Neural progenitor cell (in vitro differentiated cells): ENCODE measurements around the gene OR4D11. TPM values are rescaled to one million over a fixed set of nuclear protein-coding genes. Genes with fewer than 3 reads are reported as not detected.
A peak's percentile ranks its signal among the peaks of the same experiment; 100 is the strongest.

ENCODE experiments used
- DNase-seq: peaks from one replicate; pipeline ENCODE4 v3.0.0-alpha.2; 2016; ENCODE audit warnings: low spot score
- H2AFZ ChIP-seq: fragments of 200-600 bp; sonication (generic); replicated peaks from 2 replicates; pipeline ENCODE4 v1.6.1; 2016; ENCODE audit warnings: antibody characterized with exemption
- H3F3A ChIP-seq: fragments of 200-600 bp; sonication (generic); 2 replicates; pipeline ENCODE4 v1.6.1; 2016; ENCODE audit warnings: antibody characterized with exemption, low read depth
- H3K27ac ChIP-seq: fragments of 200-600 bp; sonication (generic); 2 replicates; pipeline ENCODE4 v1.5.1; 2016; ENCODE audit warnings: mild to moderate bottlenecking
- H3K27me3 ChIP-seq: fragments of 200-600 bp; sonication (generic); 2 replicates; pipeline ENCODE4 v1.6.1; 2016; ENCODE audit warnings: mild to moderate bottlenecking, moderate library complexity
- H3K36me3 ChIP-seq: fragments of 200-600 bp; sonication (generic); 2 replicates; pipeline ENCODE4 v1.5.1; 2016
- H3K4me1 ChIP-seq: fragments of 200-600 bp; sonication (generic); 2 replicates; pipeline ENCODE4 v1.6.1; 2016; ENCODE audit warnings: mixed run types
- H3K4me2 ChIP-seq: fragments of 200-600 bp; sonication (generic); 2 replicates; pipeline ENCODE4 v1.6.1; 2016
- H3K4me3 ChIP-seq: fragments of 200-600 bp; sonication (generic); 2 replicates; pipeline ENCODE4 v1.5.1; 2016
- H3K79me2 ChIP-seq: fragments of 200-600 bp; sonication (generic); 2 replicates; pipeline ENCODE4 v1.6.1; 2016; ENCODE audit warnings: low read depth
- H3K9ac ChIP-seq: fragments of 200-600 bp; sonication (generic); 2 replicates; pipeline ENCODE4 v1.6.1; 2016
- H3K9me3 ChIP-seq: fragments of 200-600 bp; sonication (generic); 2 replicates; pipeline ENCODE4 v1.5.1; 2016; ENCODE audit warnings: low read depth
- H4K20me1 ChIP-seq: fragments of 200-600 bp; sonication (generic); 2 replicates; pipeline ENCODE4 v1.6.1; 2016; ENCODE audit warnings: low read depth
- H3K27ac Mint-ChIP-seq: 3 replicates; pipeline ENCODE4 v1.8.0; 2021; ENCODE audit warnings: mixed read lengths
- H3K27me3 Mint-ChIP-seq: 2 replicates; pipeline ENCODE4 v1.8.0; 2022; ENCODE audit warnings: low read depth, mild to moderate bottlenecking, inconsistent platforms, moderate library complexity, mixed read lengths; ENCODE audit not compliant: insufficient read depth
- H3K36me3 Mint-ChIP-seq: 3 replicates; pipeline ENCODE4 v1.8.0; 2021; ENCODE audit warnings: mixed read lengths
- H3K4me1 Mint-ChIP-seq: 3 replicates; pipeline ENCODE4 v1.8.0; 2021; ENCODE audit warnings: mixed read lengths
- H3K4me3 Mint-ChIP-seq: 3 replicates; pipeline ENCODE4 v1.8.0; 2021; ENCODE audit warnings: mild to moderate bottlenecking, moderate library complexity, mixed read lengths
- H3K9me3 Mint-ChIP-seq: 3 replicates; pipeline ENCODE4 v1.8.0; 2020; ENCODE audit warnings: mixed read lengths
- EZH2 ChIP-seq: fragments of 200-600 bp; sonication (generic); IDR thresholded peaks from 2 replicates; pipeline ENCODE4 v1.6.1; 2017; ENCODE audit warnings: antibody characterized with exemption, mild to moderate bottlenecking, moderate library complexity
- EZH2phosphoT487 ChIP-seq: fragments of 200-600 bp; sonication (generic); IDR thresholded peaks from 2 replicates; pipeline ENCODE4 v1.6.1; 2017; ENCODE audit warnings: antibody characterized with exemption
- total RNA-seq: library from RNA; depleted of rRNA; stranded (reverse); fragments of >200 nt; gene quantifications from 2 replicates; pipeline ENCODE4 v1.2.3, GENCODE V29; 2015; ENCODE audit warnings: low replicate concordance
- TF ChIP-seq, protein P1 (sequence below): fragments of 200-600 bp; sonication (generic); IDR thresholded peaks from 2 replicates; pipeline ENCODE4 v1.5.1; 2017; ENCODE audit warnings: antibody characterized with exemption, mild to moderate bottlenecking

The OR4D11 gene
- total RNA-seq, 1 donor from 2014 or later: not detected

DNA sequence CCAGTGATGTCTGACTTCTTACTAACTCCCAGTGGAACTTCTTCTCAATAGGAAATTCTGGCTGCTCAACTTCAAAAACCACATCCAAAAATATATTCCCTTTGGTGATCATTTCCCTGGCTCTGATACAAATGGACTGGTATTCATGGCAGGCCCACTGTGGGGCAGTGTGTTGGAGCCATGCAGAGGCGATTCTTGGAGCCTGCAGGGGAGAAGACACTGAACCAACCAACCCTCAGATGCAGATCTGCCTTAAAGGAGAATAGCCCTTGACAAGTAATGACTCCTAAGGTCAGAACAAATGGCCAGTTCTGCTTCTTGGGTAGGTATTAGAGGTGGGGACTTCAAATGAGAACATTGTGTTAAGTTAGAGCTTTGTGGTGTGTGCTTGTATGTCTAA, 20.2 kb downstream of the OR4D11 start:
- Mint-ChIP-seq H3K27me3 (no peaks in the 10 kb centered on the region), H3K4me1 (peaks cover 38% of the 10 kb centered on the region), H3K4me3 (no peak overlapping the region), H3K36me3 (no peaks in the 10 kb centered on the region), H3K27ac (no peak overlapping the region), H3K9me3 (peaks cover 2% of the 10 kb centered on the region)
- DNase-seq: peak; percentile 24
- Histone ChIP-seq H3K36me3 (no peaks in the 10 kb centered on the region), H3K79me2 (no peaks in the 10 kb centered on the region), H3K27me3 (no peaks in the 10 kb centered on the region), H3F3A (peaks cover 16% of the 10 kb centered on the region), H3K9ac (no peak overlapping the region), H3K4me1 (peaks cover 21% of the 10 kb centered on the region), H2AFZ (no peak overlapping the region), H3K4me3 (no peak overlapping the region), H3K9me3 (no peaks in the 10 kb centered on the region), H3K27ac (no peak overlapping the region), H4K20me1 (no peaks in the 10 kb centered on the region), H3K4me2 (no peak overlapping the region)
- no peak for TF ChIP-seq EZH2phosphoT487
- TF ChIP-seq, protein P1, sequence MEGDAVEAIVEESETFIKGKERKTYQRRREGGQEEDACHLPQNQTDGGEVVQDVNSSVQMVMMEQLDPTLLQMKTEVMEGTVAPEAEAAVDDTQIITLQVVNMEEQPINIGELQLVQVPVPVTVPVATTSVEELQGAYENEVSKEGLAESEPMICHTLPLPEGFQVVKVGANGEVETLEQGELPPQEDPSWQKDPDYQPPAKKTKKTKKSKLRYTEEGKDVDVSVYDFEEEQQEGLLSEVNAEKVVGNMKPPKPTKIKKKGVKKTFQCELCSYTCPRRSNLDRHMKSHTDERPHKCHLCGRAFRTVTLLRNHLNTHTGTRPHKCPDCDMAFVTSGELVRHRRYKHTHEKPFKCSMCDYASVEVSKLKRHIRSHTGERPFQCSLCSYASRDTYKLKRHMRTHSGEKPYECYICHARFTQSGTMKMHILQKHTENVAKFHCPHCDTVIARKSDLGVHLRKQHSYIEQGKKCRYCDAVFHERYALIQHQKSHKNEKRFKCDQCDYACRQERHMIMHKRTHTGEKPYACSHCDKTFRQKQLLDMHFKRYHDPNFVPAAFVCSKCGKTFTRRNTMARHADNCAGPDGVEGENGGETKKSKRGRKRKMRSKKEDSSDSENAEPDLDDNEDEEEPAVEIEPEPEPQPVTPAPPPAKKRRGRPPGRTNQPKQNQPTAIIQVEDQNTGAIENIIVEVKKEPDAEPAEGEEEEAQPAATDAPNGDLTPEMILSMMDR: peak; percentile 33

DNA sequence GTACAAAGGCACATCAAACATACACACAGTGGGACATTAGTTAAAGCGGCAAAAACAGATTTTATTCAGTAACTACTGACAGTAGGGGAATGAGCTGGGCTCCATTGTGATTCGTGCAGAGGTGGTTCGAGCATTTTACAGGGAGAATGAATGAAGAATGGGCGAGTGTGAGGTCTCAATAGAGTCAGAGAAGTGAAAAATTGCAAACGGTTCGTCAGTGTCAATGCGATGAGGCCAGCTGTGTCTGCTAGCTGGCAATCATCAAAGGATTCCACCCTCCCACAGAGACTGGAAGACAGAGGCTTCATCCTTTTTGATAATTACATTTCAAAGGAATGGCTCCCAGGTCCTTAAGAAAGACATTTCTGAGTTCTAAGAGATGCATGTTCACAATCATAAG, 25.3 kb downstream of the OR4D11 start:
- no peak overlapping the region for H2AFZ ChIP-seq
- no peaks in the 10 kb centered on the region for H3K27me3 ChIP-seq
- peaks cover 10% of the 10 kb centered on the region for H3K9me3 Mint-ChIP-seq
- H4K20me1 ChIP-seq: no peaks in the 10 kb centered on the region
- H3K27ac ChIP-seq: peak overlapping the region; percentile 34
- H3K27ac Mint-ChIP-seq: peak overlapping the region; percentile 29
- H3K79me2 ChIP-seq: no peaks in the 10 kb centered on the region
- H3K9me3 ChIP-seq: no peaks in the 10 kb centered on the region
- peak; percentile 67 for DNase-seq
- H3K4me3 ChIP-seq: no peak overlapping the region
- H3K4me1 Mint-ChIP-seq: peaks cover 49% of the 10 kb centered on the region
- H3K36me3 ChIP-seq: no peaks in the 10 kb centered on the region
- peaks cover 24% of the 10 kb centered on the region for H3F3A ChIP-seq
- H3K36me3 Mint-ChIP-seq: peaks cover 7% of the 10 kb centered on the region
- no peak overlapping the region for H3K9ac ChIP-seq
- H3K4me3 Mint-ChIP-seq: peak overlapping the region; percentile 2
- TF ChIP-seq EZH2: no peak
- TF ChIP-seq, protein P1: no peak
- no peak for TF ChIP-seq EZH2phosphoT487
- H3K4me2 ChIP-seq: peak overlapping the region; percentile 61
- H3K4me1 ChIP-seq: peaks cover 26% of the 10 kb centered on the region
- H3K27me3 Mint-ChIP-seq: peaks cover 2% of the 10 kb centered on the region

DNA sequence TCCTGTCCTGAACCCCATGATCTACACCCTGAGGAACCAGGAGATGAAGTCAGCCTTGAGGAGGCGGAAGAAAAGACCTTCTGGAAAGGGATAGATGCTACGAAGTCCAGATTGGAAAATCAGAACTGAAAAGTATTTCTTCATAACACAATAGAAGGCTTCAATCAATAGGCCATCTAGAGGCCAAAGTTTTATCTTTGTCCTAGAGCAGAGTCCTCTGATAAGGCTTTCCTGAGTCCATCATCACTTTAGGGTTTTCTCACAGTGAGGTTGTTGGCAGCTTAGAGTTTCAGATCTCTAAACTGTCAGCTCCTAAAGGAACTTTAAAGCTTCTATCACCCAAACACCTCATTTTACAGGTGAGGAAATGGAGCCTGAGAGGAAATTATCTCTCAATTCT, 29.2 kb downstream of the OR4D11 start:
- peaks cover 6% of the 10 kb centered on the region for H3K27me3 Mint-ChIP-seq
- TF ChIP-seq, protein P1: no peak
- TF ChIP-seq EZH2 (no peak), EZH2phosphoT487 (no peak)
- H3K4me1 Mint-ChIP-seq: peaks cover 38% of the 10 kb centered on the region
- Histone ChIP-seq H3K27me3 (no peaks in the 10 kb centered on the region), H4K20me1 (no peaks in the 10 kb centered on the region), H2AFZ (no peak overlapping the region), H3K9me3 (no peaks in the 10 kb centered on the region), H3K36me3 (no peaks in the 10 kb centered on the region), H3K4me2 (no peak overlapping the region), H3K27ac (no peak overlapping the region), H3K79me2 (no peaks in the 10 kb centered on the region), H3K4me3 (no peak overlapping the region), H3K4me1 (peaks cover 30% of the 10 kb centered on the region), H3F3A (peaks cover 19% of the 10 kb centered on the region), H3K9ac (no peak overlapping the region)
- H3K36me3 Mint-ChIP-seq: peaks cover 7% of the 10 kb centered on the region
- no peak overlapping the region for H3K27ac Mint-ChIP-seq
- H3K4me3 Mint-ChIP-seq: peak overlapping the region; percentile 17
- peaks cover 10% of the 10 kb centered on the region for H3K9me3 Mint-ChIP-seq
- no peak for DNase-seq
